ENCODE measurements around the gene HIPK2.

HIPK2 gene

GRCh38 chr7:139735912-139736595 lies 41.7 kb downstream of the HIPK2 start:
- no peak for DNase-seq (ENCODE audit: low read depth)

GRCh38 chr7:139735466-139735865 lies 42.3 kb downstream of the HIPK2 start:
- DNase-seq (ENCODE audit: low read depth), result no peak

- peak; percentile 80 for DNase-seq (ENCODE audit: low read depth)
These were observed 43.4 kb downstream of the HIPK2 start for GRCh38 chr7:139734395-139734794.

- no peak for DNase-seq (ENCODE audit: low read depth)
These were observed 44.0 kb downstream of the HIPK2 start for GRCh38 chr7:139733751-139734150.

GRCh38 chr7:139732471-139733167 lies 45.2 kb downstream of the HIPK2 start:
- DNase-seq (ENCODE audit: low read depth), result no peak

GRCh38 chr7:139731802-139732470 lies 45.9 kb downstream of the HIPK2 start:
- DNase-seq (ENCODE audit: low read depth), result peak; percentile 89

GRCh38 chr7:139730746-139731612 lies 46.8 kb downstream of the HIPK2 start:
- DNase-seq (ENCODE audit: low read depth), result no peak

- no peak for DNase-seq (ENCODE audit: low read depth)
These were observed 49.6 kb downstream of the HIPK2 start for GRCh38 chr7:139728203-139728602.

GRCh38 chr7:139727151-139727705 lies 50.6 kb downstream of the HIPK2 start:
- DNase-seq (ENCODE audit: low read depth), result peak; percentile 50

- no peak for DNase-seq (ENCODE audit: low read depth)
These were observed 51.3 kb downstream of the HIPK2 start for GRCh38 chr7:139726485-139726869.

- no peak for DNase-seq (ENCODE audit: low read depth)
These were observed 51.8 kb downstream of the HIPK2 start for GRCh38 chr7:139725858-139726484.

GRCh38 chr7:139725077-139725476 lies 52.7 kb downstream of the HIPK2 start:
- DNase-seq (ENCODE audit: low read depth), result peak; percentile 55

- DNase-seq (ENCODE audit: low read depth), result no peak
These were observed 55.2 kb downstream of the HIPK2 start for GRCh38 chr7:139722604-139723003.

- DNase-seq (ENCODE audit: low read depth), result no peak
These were observed 56.0 kb downstream of the HIPK2 start for GRCh38 chr7:139721821-139722220.

- DNase-seq (ENCODE audit: low read depth), result no peak
These were observed 56.4 kb downstream of the HIPK2 start for GRCh38 chr7:139721417-139721816.

- DNase-seq (ENCODE audit: low read depth), result peak; percentile 47
These were observed 57.0 kb downstream of the HIPK2 start for GRCh38 chr7:139720705-139721231.

- no peak for DNase-seq (ENCODE audit: low read depth)
These were observed 57.6 kb downstream of the HIPK2 start for GRCh38 chr7:139720186-139720585.

- DNase-seq (ENCODE audit: low read depth), result no peak
These were observed 58.9 kb downstream of the HIPK2 start for GRCh38 chr7:139718859-139719258.

- no peak for DNase-seq (ENCODE audit: low read depth)
These were observed 59.7 kb downstream of the HIPK2 start for GRCh38 chr7:139718141-139718540.

- no peak for DNase-seq (ENCODE audit: low read depth)
These were observed 61.4 kb downstream of the HIPK2 start for GRCh38 chr7:139716156-139716942.

Measured in ELR (cell line).